HG03139 (cell line): Measurements from ENCODE around the gene CHCHD6.
"Not testable (repeated sequence)": the region's sequence is repeated elsewhere in the genome, so short reads cannot be mapped to it uniquely, and the experiment has no call there.

ENCODE experiments used
- ATAC-seq: cut with Tn5 transposase; IDR thresholded peaks from one replicate; pipeline ENCODE4 v1.9.1; 2021; ENCODE audit not compliant: unreplicated experiment

CHCHD6 gene

DNA sequence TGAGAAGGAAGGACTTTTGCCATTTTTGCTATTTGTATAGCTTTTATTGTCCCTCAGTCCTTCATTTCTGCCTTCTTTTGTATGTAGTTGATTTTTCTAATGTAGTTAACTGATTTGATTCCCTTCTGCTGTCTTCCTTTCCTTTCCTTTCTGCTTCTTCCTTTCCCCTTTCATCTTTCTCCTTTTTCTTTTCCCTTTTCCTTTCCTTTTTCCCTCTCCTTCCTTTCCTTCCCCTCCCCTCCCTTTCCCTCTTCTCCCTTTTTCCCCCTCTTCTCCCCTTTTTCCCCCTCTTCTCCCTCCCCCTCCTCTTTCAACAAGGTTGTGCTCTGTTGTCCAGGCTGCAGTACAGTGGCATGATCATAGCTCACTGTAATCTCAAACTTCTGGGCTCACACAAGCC, 59.0 kb downstream of the CHCHD6 start:
- no peak for ATAC-seq

DNA sequence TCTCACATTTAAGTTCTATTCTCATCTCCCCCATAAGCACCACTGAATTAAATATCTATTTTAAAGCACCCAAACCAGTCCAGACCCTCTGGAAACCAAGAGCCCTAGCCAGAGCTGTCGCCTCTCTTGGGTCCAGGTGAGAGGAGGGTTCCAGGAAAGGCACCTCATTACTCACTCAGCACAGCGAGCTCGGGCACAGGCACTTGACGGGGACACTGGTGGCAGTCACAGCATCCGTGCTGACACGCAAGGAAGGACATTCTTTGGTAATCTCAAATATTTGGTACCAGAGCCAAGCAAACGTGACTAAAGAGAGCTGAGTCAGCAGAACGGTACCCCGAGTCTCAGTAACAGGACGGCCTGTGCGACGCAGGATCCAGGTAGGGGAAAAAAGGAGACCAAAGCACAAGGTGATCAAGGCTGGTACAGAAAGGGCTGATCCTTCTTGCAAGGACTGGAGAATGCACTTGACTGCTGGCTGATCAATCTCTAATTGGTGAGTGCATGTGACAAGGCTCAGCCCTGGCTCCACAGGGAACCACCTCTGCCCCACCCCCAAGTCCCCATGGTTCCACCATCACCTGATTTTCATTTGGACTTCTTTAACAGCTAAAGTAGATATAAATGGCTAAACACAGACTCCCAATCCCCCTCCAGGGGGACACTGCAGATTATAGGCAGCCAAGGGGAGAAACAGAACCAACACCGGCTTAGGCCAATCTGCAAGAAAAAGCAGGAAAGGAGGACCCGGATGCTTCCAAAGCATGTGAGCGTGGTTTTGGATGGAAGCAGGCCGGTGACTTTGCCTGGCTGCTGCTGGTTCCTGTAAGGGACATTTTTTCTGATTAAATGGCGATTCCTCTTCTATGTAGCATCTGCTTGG, 61.4 kb downstream of the CHCHD6 start:
- ATAC-seq, result no peak

- ATAC-seq, result no peak
These were observed 62.6 kb downstream of the CHCHD6 start for GRCh38 chr3:126766653-126767052.

GRCh38 chr3:126768903-126769302, 64.9 kb downstream of the CHCHD6 start:
- no peak for ATAC-seq

GRCh38 chr3:126770096-126770495, 66.1 kb downstream of the CHCHD6 start:
- no peak for ATAC-seq

- ATAC-seq, result no peak
These were observed 69.1 kb downstream of the CHCHD6 start for GRCh38 chr3:126773167-126773566.

GRCh38 chr3:126773783-126774182, 69.7 kb downstream of the CHCHD6 start:
- no peak for ATAC-seq

GRCh38 chr3:126777366-126777765, 73.3 kb downstream of the CHCHD6 start:
- ATAC-seq, result no peak

DNA sequence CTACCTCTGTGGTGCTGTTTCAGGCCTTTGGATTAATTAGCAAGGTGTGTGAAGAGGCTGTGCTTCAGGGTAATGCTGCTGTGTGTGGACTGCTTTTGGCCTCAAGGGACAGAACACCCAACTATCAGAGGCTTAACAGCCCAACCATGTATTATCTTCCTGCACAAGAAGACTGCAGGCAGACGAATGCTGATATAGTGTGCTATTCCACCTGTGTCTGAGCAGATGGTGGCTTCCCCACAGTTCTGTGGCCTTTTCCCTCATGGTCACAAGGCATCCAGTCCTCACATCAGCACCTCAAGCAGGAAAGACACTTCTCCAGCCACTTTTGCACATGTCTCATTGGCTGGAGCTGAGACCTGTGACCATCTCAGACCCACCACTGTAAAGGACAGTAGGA, 76.6 kb downstream of the CHCHD6 start:
- ATAC-seq, result no peak

- no peak for ATAC-seq
These were observed 77.4 kb downstream of the CHCHD6 start for GRCh38 chr3:126781406-126781805.

- no peak for ATAC-seq
These were observed 78.0 kb downstream of the CHCHD6 start for GRCh38 chr3:126781889-126782491.

- ATAC-seq, result no peak
These were observed 78.5 kb downstream of the CHCHD6 start for GRCh38 chr3:126782536-126782935.

DNA sequence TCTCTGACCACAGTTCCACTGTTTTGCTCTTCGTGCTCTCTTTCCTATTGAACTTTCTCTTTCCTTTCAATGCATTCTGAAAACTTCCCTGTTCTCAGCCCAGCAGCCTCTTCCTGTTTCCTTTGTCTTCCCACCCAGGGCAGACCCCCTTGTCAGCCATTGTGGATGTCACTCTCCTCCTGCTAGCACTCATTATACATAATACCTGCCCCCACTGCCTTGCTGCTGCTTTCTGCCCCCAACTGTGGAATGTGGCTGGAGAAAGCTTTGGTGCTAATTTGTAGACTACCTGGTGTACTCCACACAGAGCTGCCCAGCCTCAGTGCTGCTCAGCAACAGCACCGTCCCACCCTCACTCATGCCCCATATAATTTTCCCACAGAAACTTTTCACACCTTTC, 80.2 kb downstream of the CHCHD6 start:
- no peak for ATAC-seq

DNA sequence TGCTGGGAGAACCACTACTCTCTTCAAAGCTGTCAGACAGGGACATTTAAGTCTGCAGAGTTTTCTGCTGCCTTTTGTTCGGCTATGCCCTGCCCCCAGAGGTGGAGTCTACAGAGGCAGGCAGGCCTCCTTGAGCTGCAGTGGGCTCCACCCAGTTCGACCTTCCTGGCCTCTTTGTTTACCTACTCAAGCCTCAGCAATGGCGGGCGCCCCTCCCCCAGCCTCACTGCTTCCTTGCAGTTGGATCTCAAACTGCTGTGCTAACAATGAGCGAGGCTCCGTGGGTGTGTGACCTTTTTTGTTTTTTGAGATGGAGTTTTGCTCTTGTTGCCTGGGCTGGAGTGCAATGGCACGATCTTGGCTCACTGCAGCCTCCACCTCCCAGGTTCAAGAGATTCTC, 87.3 kb downstream of the CHCHD6 start:
- not testable (repeated sequence) for ATAC-seq

- no peak for ATAC-seq
These were observed 89.0 kb downstream of the CHCHD6 start for GRCh38 chr3:126792998-126793397.

DNA sequence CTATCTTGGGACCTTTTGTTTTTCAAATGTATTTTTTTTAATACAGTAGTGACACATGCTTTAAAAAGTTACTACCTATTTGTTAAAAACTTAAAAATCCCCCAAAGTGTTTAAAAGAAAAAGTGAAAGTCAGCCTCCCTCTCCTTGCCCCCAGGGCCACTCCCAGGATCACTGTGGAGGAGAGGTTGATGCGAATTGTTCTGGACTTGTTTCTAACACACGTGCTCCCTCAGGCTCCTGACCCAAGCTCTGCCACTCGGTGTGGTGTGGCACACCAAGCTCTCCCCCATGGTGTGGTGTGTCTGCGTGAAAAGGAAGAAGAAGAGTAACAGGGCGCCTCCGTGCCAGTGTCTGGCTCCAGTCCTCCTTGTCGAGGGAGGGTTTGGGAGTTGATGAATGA, 93.5 kb downstream of the CHCHD6 start:
- no peak for ATAC-seq

- no peak for ATAC-seq
These were observed 94.5 kb downstream of the CHCHD6 start for GRCh38 chr3:126798521-126798920.

GRCh38 chr3:126799099-126799498, 95.1 kb downstream of the CHCHD6 start:
- ATAC-seq, result no peak

GRCh38 chr3:126801312-126801711, 97.3 kb downstream of the CHCHD6 start:
- ATAC-seq, result not testable (repeated sequence)

DNA sequence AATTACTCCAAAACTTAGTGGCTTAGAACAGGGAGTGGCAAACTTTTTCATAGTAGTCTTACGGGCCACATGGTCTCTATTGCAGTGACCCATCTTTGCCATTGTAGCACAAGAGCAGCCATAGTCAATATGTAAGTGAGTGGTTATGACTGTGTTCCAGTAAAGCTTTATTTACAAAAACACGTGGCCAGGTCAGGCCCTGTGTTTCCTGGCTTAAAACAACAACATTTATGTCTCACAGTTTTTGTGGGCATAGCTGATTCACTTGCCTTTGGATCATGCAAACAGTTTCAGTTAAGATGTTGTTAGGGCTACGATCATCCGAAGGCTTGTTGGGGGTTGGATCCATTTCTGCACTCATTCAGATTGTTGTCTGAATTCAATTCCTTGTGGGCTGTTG, 103.8 kb downstream of the CHCHD6 start:
- no peak for ATAC-seq

DNA sequence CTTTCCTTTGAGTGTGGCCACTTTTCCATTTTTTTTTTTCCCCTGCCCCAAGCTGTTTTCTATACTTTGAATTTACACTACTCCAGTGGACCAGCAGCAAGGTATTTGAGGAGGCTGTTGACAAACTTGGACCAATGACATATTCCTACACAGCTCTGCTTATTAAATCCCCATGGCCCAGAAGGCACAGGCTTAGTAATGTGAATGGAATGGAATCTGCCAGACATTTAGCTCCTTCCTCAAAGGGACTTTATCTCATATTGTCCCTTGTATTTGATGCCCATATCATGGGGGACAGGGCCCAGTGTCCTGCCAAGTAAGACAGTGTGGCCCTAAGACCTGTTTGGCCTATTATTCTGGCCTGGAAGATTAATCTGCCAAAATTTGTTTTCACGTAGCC, 107.5 kb downstream of the CHCHD6 start:
- ATAC-seq, result no peak

DNA sequence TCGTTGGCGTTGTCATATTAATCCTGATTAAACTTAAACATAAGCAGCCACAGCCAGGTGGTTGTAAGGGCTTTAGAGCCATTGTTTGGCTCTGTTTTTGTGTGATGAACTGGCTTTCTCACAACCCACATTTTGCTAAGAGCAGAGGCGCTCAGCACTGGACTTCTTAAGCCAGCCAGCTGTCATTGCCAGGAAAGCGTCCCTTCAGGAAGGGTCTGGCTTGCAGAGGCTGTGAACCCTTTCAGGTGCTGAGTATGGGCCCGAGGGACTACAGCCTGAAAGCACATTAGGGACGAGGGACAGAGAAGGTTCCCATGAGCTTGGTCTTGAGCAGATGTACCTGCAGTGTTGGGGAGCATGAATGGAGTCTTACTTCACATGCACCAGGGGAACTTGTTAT, 112.3 kb downstream of the CHCHD6 start:
- ATAC-seq, result no peak
